HG02588 (cell line): Measurements from ENCODE around the gene POLDIP3.

Experiments used
- ATAC-seq: cut with Tn5 transposase; IDR thresholded peaks from one replicate; pipeline ENCODE4 v1.9.1; 2021; ENCODE audit warnings: mild to moderate bottlenecking, moderate library complexity; ENCODE audit not compliant: unreplicated experiment

Gene POLDIP3

GRCh38 chr22:42642806-42643633 is 28.3 kb upstream of the POLDIP3 start:
- ATAC-seq = no peak

- no peak for ATAC-seq
Observed at GRCh38 chr22:42641801-42642413, 27.2 kb upstream of the POLDIP3 start.

- no peak for ATAC-seq
Observed at GRCh38 chr22:42639541-42640241, 25.0 kb upstream of the POLDIP3 start.

- ATAC-seq = no peak
Observed at GRCh38 chr22:42637555-42637954, 22.9 kb upstream of the POLDIP3 start.

GRCh38 chr22:42636506-42636905 is 21.8 kb upstream of the POLDIP3 start:
- ATAC-seq = no peak

- ATAC-seq = no peak
Observed at GRCh38 chr22:42635531-42635930, 20.8 kb upstream of the POLDIP3 start.

- no peak for ATAC-seq
Observed at GRCh38 chr22:42633013-42633412, 18.3 kb upstream of the POLDIP3 start.

- ATAC-seq = no peak
Observed at GRCh38 chr22:42632096-42632495, 17.4 kb upstream of the POLDIP3 start.

GRCh38 chr22:42630901-42631602 is 16.4 kb upstream of the POLDIP3 start:
- no peak for ATAC-seq

- no peak for ATAC-seq
Observed at GRCh38 chr22:42630211-42630610, 15.5 kb upstream of the POLDIP3 start.

GRCh38 chr22:42627981-42628380 is 13.3 kb upstream of the POLDIP3 start:
- no peak for ATAC-seq

- no peak for ATAC-seq
Observed at GRCh38 chr22:42626951-42627625, 12.4 kb upstream of the POLDIP3 start.

- no peak for ATAC-seq
Observed at GRCh38 chr22:42626431-42626830, 11.7 kb upstream of the POLDIP3 start.

- no peak for ATAC-seq
Observed at GRCh38 chr22:42625416-42625815, 10.7 kb upstream of the POLDIP3 start.

GRCh38 chr22:42624551-42625106 is 9.9 kb upstream of the POLDIP3 start:
- ATAC-seq = no peak

- no peak for ATAC-seq
Observed at GRCh38 chr22:42623756-42624441, 9.2 kb upstream of the POLDIP3 start.

- no peak for ATAC-seq
Observed at GRCh38 chr22:42623301-42623751, 8.6 kb upstream of the POLDIP3 start.

GRCh38 chr22:42622061-42622710 is 7.5 kb upstream of the POLDIP3 start:
- ATAC-seq = no peak

GRCh38 chr22:42621505-42622002 is 6.9 kb upstream of the POLDIP3 start:
- no peak for ATAC-seq
